NCI-H146 treated with DMSO at 0.1 percent for 48 hours (cell line): ENCODE results near the gene SVIL.
"Not testable (repeated sequence)": the region's sequence is repeated elsewhere in the genome, so short reads cannot be mapped to it uniquely, and the experiment has no call there.

Source experiments
- DNase-seq: peaks from one replicate; lab custom pipeline; 2025; ENCODE audit not compliant: unreplicated experiment; lab: John Stamatoyannopoulos, UW

SVIL gene

DNA sequence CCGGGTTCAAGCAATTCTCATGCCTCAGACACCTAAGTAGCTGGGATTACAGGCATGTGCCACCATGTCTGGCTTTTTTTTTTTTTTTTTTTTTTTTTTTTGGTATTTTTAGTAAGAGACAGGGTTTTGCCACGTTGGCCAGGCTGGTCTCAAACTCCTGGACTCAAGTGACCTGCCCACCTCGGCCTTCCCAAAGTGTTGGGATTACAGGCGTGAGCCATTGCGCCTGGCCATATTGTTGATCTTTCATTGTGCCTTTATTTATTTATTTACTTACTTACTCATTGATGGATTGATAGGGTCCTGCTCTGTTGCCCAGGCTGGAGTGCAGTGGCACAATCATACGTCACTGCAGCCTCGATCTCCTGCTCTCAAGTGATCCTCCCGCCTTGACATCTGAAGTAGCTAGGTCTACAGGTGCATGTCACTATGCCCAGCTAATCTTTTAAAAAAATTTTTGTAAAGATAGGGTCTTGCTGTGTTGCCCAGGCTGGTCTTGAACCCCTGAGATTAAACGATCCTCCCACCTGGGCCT, 30.4 kb downstream of the SVIL start:
- no peak for DNase-seq

DNA sequence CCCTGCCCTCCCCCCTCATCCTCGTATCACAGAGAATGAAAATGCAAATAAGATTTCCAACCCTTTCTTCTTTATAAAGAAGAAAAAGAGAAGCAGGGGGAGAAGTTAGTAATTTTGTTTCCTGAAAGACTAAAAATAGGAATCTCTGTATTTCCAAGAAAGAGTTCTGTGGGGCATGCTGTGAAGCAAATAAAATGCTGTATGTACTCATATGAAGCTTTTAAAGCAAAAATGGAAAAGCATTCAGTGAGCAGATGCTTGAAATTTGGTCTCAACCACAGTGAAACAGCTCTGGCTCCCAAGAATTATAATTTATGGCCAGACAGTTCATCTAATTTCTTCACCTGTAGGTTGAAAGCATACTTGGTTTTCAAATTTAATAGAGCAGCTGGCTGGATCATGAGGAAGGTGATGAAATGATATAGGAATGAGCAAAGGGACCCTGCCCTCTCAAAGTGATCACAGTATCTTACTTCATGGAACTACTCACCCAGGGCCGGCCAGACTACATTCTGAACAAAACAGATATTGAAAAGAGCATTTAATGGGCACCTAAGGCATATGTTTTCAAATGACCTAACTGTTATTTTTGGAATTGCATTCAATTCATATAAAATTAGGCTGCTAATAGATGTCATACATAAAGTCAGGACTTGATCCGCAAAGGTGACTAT, 31.4 kb downstream of the SVIL start:
- DNase-seq: no peak

DNA sequence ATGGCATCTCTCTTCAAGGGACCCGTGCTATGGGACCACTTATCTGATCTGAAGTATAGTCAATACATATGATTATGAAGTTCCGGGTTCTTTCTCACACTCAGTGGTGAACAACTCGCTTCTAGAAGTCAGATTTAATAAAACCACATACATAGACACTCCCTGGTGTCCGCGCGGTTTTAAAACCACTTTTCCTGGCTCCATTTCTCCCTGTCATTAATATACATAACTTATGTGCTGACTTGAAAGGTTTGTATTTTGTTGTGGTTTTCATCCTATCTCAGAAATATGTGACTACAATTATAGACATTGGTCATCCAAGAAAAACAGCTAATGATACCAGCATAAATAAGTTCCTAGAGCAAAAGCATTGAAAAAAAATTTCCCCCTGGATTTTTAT, 34.0 kb downstream of the SVIL start:
- no peak for DNase-seq

DNA sequence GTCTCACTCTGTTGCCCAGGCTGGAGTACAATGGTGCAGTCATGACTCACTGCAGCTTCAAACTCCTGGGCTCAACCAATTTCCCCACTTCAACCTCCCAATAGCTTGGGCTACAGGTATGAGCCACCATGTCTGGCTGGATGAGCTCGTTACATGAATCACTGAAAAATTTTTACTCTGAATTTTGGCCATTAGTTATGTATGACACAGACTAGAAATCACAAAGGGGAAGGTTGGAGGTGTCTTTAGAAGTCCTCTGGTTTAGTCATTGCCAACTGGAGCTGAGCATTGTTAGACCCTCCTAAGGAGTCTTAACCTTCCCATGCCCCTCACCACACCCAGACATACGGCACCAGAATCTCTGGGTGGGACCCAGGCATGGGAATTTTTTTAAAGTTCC, 34.7 kb downstream of the SVIL start:
- no peak for DNase-seq

DNA sequence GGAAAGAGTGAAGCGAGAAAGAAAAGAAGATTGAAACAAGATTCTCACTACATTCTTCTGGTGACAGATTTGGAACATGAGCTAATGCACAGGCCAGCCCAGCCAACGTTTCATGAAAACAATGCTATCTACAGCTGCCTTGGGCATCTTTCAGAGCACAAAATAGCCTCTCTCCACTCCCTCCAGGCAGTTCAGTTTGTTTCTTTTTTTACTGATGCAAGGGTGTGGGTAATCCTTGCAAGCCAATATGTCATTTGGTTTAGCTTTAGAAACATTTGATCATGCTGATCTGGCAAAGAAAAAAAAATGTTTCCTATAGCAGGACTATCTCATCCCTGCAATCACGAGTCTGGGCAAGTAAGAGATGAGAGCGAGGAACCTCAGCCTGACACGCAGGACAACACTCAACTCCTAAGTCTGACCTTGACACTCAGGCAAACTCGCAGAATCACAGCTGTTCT, 35.9 kb downstream of the SVIL start:
- no peak for DNase-seq

DNA sequence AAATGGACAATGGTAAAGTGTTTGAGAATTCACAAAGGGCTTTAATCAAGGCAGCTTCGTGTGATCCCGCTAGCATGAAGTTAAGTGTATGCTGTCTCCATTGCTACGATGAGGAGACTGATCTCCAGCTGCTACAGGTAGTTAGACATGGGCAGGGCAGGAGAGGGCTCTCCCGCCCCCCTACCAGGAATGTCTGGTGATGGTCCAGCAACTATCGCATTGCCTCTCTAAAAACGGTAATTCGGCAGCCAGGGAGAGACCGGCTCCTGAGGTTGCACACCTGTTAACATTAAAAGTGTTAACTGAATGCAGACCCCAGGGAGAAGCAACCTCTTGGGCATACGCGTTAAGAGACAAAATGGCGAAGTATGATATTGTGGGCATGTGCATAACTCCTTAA, 37.9 kb downstream of the SVIL start:
- DNase-seq: no peak

DNA sequence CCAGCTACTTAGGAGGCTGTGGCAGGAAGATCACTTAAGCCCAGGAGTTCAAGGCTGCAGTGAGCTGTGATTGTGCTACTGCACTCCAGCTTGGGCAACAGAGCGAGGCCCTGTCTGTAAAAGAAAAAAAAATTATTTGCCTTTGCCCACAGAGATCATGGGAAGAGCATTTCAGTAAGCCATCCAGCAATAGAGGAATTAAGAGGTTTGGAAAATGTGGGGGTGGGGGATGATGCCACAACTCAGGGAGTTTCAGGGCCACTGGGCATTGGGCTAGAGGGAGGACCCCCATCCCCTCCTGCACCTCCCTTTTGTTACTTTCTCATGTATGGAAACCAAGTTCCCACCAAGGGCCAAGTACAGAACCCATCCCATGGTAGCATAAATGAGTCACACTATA, 38.4 kb downstream of the SVIL start:
- no peak for DNase-seq

DNA sequence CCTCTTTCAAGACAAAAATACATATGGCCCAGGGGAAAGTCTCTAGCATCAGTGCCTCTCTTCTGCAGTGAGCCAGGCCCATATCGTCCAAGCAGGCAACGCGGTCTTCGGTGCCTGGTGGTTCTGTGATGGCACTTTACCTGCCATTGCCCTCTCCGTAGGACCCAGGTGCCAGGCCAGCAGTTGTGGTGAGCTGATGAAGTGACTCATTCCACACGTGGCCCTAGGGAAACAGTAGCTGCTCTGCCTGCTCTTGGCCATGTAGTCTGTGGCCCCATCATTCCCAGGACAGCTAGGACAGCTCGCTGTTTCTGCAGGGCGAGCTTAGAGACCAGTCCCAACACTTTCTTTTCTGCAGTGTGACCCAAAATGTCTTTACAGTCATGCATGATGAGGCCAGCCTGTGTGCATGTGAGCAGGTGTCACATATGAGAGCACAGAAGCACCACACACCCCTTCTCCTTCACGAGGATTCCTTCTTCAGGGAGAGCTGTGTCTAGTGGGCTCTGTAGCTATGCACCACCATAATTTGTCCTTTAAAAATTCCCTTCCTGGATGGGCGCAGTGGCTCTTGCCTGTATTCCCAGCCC, 39.0 kb downstream of the SVIL start:
- no peak for DNase-seq

DNA sequence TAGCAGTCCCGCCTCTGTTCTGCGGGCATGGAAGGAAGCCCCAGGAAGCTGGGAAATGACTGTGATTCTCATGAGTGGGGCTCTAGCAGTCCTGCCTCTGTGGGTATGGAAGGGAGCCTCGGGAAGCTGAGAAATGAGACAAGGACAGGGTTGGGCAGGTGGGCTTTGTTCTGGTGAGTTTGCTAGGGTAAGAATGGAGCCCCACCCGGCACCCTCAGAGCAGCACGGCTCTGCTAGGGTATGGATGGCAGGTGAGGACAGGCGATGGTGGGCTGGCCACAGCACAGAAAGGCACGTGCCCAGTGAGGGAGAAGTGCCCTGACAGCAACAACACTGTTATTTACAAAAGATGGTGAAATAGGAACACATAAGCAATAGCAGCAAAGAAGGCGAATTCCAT, 39.6 kb downstream of the SVIL start:
- no peak for DNase-seq

DNA sequence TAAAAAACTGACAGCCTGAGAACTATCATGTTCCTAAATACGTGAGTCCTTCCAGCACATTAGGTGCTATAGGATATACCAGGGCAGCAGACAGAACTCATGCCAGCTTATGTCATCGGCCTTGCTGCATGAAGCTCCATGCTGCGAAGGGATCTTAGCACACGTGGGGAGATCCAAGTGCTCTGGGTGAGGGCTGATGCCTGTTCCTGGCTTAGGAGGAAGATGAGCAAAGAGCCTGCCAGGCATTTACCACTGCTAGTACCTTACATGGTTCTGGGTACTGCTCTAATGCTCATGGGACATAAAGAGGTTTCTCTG, 43.2 kb downstream of the SVIL start:
- no peak for DNase-seq

DNA sequence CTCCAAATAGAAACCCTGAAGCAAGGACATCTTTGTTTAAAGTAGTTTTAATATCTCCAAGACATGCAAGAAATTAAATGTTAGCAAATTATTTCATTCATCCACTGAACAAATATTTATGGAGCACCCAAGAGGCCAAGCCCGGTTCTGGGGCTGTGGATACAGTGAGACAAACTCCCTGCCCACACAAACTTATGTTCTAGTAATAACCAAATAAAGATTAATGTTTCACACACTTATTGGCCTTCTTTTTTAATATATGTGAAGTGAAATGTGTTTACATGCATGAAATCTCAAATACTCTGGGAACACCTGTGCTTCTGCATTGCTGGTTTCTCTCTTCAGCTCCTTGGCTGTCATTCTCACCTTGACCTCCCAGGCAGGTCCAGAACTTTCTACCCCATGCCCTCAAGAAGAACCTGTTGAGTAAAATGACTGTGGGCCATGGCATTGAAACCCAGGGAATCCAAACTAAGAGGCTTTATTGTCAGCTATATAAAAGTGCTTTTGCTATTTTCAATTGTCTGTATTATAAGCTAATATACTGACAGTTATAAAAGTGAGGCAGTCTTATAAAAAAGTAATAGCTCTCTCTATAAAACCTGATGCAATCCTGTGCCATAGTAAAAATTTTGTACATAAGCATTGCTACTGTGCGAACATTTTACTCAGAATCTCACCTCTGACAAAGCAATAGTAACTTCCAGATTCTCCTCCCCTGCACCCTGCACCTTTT, 43.7 kb downstream of the SVIL start:
- no peak for DNase-seq

DNA sequence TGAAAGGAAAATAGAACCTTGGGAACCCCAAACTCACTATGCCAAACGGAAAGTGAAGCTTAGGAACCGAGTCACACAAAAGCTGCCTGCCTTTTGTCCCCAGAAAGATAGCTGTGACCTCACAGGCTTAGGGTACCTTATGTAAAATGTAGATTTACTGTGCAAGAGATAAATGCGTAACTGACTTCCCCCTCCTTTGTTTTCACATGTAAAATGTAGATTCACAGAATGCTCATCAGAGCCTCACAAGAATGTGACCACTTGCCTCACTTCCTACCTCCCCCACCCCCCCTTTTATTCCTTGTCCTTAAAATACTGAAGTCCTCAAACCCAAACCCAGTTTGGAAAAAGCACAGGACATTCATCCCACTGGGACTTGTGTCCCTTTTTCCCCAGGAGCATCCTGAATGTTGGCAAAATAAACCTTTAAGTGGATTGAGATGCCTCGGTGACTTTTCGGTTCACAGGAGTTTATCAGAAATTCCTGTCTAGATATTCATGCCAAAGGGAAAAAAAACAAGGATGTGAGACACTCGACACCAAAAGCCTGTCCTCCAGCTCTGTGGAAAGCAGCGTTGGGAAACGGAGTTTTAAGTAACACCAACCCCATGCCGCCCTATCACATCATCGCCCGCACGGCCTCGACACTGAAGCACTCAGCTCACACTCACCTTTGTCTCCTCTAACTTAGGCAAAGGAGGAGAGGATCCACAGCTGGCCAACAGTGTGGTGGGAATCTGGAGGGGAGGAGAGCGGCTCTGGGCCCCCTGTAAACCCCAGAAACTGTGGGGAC, 45.9 kb downstream of the SVIL start:
- no peak for DNase-seq

DNA sequence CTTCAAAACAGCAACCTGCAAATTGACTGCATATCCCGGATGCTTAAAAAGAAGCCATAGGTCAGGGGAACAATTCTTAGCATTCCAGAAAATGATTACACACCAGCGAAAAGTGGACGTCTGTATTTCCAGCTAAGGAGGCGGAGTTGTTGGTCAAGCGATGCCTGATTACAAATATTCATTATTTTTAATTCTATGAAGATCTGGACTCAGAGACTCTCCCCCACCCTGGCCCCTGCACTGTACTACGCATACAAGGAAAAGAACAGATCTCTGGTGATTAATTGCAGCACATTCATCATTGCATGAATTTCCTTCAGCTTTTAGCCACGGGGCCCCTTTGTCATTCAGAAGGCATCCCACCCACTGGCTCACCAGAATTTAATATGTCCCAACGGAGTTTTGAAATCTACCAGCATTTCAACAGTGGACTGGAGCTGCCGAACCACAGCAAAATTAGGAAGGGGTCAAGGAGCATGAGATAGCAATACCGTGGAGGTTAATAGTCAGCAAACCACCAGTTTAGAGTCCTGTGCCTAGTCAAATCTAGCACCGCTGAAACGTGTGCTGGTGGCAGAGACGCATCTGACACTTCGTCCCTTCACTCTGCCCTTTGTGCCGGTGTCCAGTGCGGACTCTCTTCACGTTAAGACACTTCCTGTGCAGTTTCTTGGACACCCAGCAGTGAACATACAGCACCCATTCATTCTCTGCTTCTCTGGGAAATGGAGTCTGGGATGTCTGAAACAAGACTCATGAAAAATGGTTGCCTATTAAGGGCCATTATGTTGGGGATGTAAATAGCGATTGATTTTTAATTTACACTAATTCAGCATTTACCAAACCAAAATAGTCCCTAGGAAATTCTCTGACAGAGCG, 46.8 kb downstream of the SVIL start:
- DNase-seq: not testable (repeated sequence)

DNA sequence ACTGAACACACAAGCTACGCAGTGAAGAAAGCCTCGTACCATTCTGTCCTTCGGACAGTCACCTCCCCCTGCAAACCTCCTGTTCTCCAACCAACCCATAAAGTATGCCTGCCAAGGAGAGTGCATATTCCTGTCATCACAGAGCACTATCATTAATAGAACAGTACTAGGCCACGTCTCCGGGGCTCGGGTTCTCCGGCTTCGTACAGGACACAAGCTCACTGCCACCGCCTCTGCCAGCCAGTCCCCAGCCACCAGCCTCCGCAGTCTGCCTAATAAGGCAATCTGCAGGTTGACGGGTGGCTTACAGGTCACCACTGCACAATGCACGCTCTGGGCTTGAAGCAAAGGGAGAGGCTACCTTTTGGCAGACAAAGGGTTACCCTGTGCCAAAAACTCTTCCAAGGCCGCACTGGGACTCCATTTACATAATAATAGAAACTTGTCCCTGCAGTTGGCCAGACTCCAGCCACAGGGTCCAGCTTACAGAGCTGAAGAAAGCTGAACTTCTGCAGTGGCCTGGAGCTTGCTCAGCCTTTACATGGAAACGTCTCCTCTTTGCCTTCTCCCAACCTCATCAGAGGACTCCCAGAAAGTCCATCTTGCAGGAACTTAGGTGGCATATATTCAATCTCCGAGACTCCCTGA, 47.5 kb downstream of the SVIL start:
- DNase-seq: not testable (repeated sequence)

DNA sequence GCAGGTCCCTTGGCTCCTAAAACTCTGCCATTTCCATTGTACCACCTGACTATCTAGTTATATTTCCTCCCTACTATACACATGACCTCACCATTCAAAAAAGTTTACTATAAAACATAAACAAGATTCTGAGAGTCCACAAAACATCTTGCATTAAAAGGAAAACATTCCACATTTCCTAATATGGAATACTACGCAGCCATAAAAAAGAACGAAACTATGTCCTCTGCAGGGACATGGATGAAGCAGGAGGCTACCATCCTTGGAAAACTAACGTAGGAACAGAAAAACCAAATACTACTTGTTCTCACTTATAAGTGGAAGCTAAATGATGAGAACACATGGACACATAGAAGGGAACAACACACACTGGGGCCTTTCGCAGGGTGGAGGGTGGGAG, 48.3 kb downstream of the SVIL start:
- no peak for DNase-seq

DNA sequence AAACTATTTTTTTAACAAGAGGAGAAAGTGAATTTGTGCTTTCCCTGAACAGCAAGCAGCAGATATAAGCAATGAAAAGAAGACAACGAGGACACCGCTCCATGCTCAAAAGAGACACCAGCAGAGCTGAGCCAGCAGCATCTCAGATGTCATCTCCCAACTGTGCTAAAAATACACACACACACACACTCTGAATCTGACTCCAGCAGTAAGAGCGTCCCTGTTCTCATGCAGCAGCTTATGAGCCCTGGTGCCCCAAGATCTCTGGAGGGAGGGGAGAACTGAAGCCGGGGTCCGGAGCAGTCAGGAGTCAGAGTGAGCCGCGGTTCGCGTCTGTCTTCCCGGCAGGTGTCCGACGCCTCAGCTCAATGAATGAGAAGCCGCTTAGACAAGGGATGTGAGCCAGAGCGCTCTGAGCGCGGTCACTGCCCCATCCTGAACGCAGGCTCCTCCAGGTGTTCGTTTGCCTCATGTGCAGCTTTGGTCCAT, 49.2 kb downstream of the SVIL start:
- DNase-seq: peak; percentile 20

DNA sequence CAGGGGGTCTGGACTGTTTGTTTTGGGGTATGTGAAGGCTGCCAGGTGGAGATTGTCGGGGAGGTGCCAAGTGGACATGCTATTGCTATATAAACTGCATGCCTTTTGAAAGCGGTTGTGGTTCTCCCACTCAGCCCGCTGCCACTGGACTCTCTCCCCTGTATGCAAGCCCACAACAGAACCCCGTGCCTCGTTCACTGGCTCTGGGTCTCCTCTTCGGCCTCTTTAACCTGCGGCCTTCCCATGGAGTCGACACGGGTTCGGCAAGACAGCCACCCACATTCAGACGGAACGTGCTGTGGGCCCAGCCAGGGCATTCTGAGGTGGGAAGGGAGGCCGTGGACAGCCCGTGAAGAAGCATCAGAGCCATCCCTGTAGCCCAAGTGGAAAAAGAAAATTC, 50.3 kb downstream of the SVIL start:
- no peak for DNase-seq

DNA sequence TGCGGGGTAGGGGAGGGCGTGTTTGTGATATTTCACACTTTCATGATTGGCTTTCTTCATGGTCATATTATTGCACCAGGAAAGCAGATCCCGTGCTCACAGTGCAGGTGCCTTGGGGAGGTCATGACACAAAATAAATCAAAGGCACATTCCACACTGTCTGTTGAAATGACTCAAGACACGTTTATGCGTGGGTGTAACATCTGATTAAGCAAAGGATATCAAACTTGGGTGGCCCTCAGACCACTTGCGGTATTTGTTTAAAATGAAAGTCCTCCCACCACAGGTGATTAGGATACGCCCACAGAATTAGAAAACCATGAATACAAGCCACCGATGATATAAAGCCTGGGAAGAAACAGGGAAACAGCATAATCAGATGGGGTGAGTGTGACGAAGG, 51.1 kb downstream of the SVIL start:
- DNase-seq: no peak

DNA sequence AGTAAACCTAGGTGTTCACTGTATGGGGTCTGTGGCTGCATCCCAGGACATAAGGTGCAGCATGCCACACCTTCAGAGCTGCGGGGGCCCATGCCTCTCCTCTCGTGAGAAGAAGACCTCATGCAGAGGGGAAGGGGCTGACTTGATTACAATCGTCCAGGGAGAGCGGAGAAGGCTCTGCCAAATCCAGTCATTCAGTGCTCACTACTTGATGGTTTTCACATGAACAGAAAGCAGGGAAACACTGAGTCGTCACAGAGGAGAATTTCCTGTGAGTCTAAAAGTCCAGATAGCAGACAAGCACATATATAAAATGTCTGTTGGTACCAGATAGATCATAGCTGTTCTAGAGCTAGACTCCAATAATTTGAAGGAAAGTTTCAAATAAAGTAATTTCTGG, 52.0 kb downstream of the SVIL start:
- DNase-seq: not testable (repeated sequence)

DNA sequence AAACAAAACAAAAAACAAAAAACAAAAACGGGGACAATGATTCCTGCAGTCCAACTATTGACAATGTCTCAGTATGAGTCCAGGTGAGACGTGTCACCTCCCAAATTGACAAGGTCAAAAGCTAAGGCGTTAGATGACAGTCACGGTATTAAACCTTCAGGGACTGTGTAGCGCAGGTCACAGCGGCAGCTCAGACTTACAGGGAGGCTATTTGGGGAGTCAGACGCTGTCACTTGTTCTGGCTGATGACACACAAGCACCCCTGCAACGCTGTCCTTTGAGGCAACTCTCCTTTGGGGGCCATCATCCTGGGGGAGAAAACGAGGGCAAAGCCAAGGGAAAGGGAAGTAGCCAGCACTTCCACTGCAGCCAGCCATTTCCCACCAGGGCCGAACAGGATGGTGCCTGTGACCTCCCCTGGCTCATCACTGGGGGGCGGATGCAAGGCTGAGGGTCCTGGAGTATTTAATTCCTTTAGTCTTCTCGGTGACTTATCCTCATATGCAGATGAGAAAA, 55.3 kb downstream of the SVIL start:
- no peak for DNase-seq
